ENCODE results near the gene B9D1.

B9D1 gene

GRCh38 chr17:19305256-19305655, 57.3 kb downstream of the B9D1 start:
- no peak overlapping the region for H3K4me3 ChIP-seq (ENCODE audit: low read depth, low read length)
- no peak for DNase-seq (ENCODE audit: low read depth, low spot score)
- CTCF ChIA-PET: interaction anchor here (1.1 kb wide), 1 partner anchor 19 kb away, joined by 3 read pairs; no protein-coding TSS in a partner anchor
- TF ChIP-seq, protein P1, sequence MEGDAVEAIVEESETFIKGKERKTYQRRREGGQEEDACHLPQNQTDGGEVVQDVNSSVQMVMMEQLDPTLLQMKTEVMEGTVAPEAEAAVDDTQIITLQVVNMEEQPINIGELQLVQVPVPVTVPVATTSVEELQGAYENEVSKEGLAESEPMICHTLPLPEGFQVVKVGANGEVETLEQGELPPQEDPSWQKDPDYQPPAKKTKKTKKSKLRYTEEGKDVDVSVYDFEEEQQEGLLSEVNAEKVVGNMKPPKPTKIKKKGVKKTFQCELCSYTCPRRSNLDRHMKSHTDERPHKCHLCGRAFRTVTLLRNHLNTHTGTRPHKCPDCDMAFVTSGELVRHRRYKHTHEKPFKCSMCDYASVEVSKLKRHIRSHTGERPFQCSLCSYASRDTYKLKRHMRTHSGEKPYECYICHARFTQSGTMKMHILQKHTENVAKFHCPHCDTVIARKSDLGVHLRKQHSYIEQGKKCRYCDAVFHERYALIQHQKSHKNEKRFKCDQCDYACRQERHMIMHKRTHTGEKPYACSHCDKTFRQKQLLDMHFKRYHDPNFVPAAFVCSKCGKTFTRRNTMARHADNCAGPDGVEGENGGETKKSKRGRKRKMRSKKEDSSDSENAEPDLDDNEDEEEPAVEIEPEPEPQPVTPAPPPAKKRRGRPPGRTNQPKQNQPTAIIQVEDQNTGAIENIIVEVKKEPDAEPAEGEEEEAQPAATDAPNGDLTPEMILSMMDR (IDR thresholded peaks at IDR 0.05; ENCODE audit: insufficient read depth, low read length, missing control alignments): no peak
- POLR2A ChIA-PET: no interaction called here

DNA sequence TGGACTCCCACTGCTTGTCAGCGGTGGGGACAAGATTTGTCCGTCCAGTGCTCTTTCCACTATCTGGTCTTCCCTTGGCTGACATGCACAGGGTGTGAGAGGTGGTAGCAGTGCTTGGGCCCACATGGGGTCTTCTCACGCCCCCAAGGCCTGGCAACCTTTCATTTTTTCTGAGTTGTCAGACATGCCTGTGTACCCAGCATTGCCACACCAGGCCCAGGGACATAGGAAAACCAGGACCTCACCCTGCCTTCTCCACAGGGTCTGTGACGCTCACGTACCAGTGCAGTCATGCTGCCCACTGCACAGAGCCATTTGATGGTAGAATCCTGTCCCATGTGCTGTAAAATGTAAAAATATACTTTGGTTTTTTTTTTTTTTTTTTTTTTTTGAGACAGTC, 57.8 kb downstream of the B9D1 start:
- H3K4me3 ChIP-seq (ENCODE audit: low read depth, low read length): no peak overlapping the region
- DNase-seq (ENCODE audit: low read depth, low spot score): no peak
- ChIA-PET POLR2A (no interaction called here), CTCF (interaction anchor here (0.8 to 1.0 kb wide), 2 partner anchors 26 to 34 kb away, joined by 3 read pairs; no protein-coding TSS in a partner anchor)
- TF ChIP-seq, protein P1 (IDR thresholded peaks at IDR 0.05; ENCODE audit: insufficient read depth, low read length, missing control alignments): no peak

DNA sequence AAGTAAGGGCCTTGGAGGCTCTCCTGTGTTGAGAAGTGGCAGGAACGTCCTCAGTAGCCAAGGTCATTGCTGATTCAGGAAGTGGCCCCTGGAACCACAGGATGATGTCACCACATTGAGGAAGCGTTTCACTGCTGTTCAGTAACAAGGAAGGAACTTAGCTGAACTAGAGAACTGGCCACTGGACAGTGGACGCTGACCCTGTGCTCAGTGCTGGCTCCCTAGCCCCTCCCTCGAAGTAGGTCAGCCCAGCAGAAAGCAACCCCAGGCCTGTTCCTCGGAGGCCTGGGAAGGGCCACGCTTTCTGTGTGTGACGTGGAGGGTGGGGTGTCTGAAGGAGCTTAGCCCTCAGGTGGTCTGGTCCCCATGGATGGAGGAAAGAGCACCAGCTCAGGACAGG, 58.3 kb downstream of the B9D1 start:
- TF ChIP-seq, protein P1 (IDR thresholded peaks at IDR 0.05; ENCODE audit: insufficient read depth, low read length, missing control alignments): no peak
- POLR2A ChIA-PET: no interaction called here
- CTCF ChIA-PET: interaction anchor here (0.8 to 1.0 kb wide), 2 partner anchors 25 to 34 kb away, joined by 3 read pairs; no protein-coding TSS in a partner anchor
- H3K4me3 ChIP-seq (ENCODE audit: low read depth, low read length): no peak overlapping the region
- no peak for DNase-seq (ENCODE audit: low read depth, low spot score)

- POLR2A ChIA-PET: no interaction called here
These were observed 59.2 kb downstream of the B9D1 start for GRCh38 chr17:19303367-19303776.

GRCh38 chr17:19302791-19303331, 59.7 kb downstream of the B9D1 start:
- TF ChIP-seq, protein P1 (IDR thresholded peaks at IDR 0.05; ENCODE audit: insufficient read depth, low read length, missing control alignments): no peak
- ChIA-PET CTCF (interaction anchor here (1.5 to 1.8 kb wide), 2 partner anchors 9 to 145 kb away, joined by 4 to 5 read pairs; no protein-coding TSS in a partner anchor), POLR2A (no interaction called here)
- no peak for DNase-seq (ENCODE audit: low read depth, low spot score)
- H3K4me3 ChIP-seq (ENCODE audit: low read depth, low read length): no peak overlapping the region

More at GRCh38 chr17:19303367-19303776, 59.2 kb downstream of the B9D1 start:
- CTCF ChIA-PET: interaction anchor here (1.5 kb wide), 1 partner anchor 8 kb away, joined by 5 read pairs; no protein-coding TSS in a partner anchor
- no peak for DNase-seq (ENCODE audit: low read depth, low spot score)
- no peak overlapping the region for H3K4me3 ChIP-seq (ENCODE audit: low read depth, low read length)
- TF ChIP-seq, protein P1 (IDR thresholded peaks at IDR 0.05; ENCODE audit: insufficient read depth, low read length, missing control alignments): no peak

GRCh38 chr17:19301973-19302372, 60.5 kb downstream of the B9D1 start:
- CTCF ChIA-PET: interaction anchor here (0.7 to 1.8 kb wide), 4 partner anchors 10 to 146 kb away, joined by 4 to 5 read pairs (median 4); no protein-coding TSS in a partner anchor
- TF ChIP-seq, protein P1 (IDR thresholded peaks at IDR 0.05; ENCODE audit: insufficient read depth, low read length, missing control alignments): no peak
- no peak overlapping the region for H3K4me3 ChIP-seq (ENCODE audit: low read depth, low read length)
- no peak for DNase-seq (ENCODE audit: low read depth, low spot score)
- POLR2A ChIA-PET: no interaction called here
